H9 (cell line): ENCODE measurements around the gene ASAP3. TPM values are rescaled to one million over a fixed set of nuclear protein-coding genes. Genes with fewer than 3 reads are reported as not detected.

Source experiments
- DNase-seq: peaks from one replicate; pipeline ENCODE4 v3.0.0-alpha.2; 2017
- H2AFZ ChIP-seq: one replicate; pipeline ENCODE4 v1.6.1; 2013; ENCODE audit warnings: mild to moderate bottlenecking, low read length, control low read depth, moderate library complexity
- H2AK5ac ChIP-seq: 2 replicates; pipeline ENCODE4 v1.6.1; 2013; ENCODE audit warnings: low read length, control low read depth, mixed read lengths; ENCODE audit not compliant: insufficient read length
- H2BK120ac ChIP-seq: one replicate; pipeline ENCODE4 v1.6.1; 2013; ENCODE audit warnings: low read depth, mild to moderate bottlenecking, low read length, control low read depth, inconsistent platforms; ENCODE audit not compliant: poor library complexity, severe bottlenecking
- H2BK12ac ChIP-seq: 2 replicates; pipeline ENCODE4 v1.6.1; 2013; ENCODE audit warnings: low read length, control low read depth, mixed read lengths, low read depth; ENCODE audit not compliant: insufficient read length
- H2BK15ac ChIP-seq: 2 replicates; pipeline ENCODE4 v1.6.1; 2013; ENCODE audit warnings: low read depth, low read length, control low read depth
- H2BK20ac ChIP-seq: one replicate; pipeline ENCODE4 v1.6.1; 2013; ENCODE audit warnings: low read depth, mild to moderate bottlenecking, low read length, control low read depth, inconsistent platforms; ENCODE audit not compliant: poor library complexity, severe bottlenecking
- H2BK5ac ChIP-seq: 2 replicates; pipeline ENCODE4 v1.6.1; 2013; ENCODE audit warnings: low read length, control low read depth, mixed read lengths; ENCODE audit not compliant: insufficient read length
- H3K14ac ChIP-seq: 2 replicates; pipeline ENCODE4 v1.6.1; 2013; ENCODE audit warnings: low read length, control low read depth; ENCODE audit not compliant: insufficient read depth
- H3K18ac ChIP-seq: 2 replicates; pipeline ENCODE4 v1.6.1; 2013; ENCODE audit warnings: low read depth, mild to moderate bottlenecking, mixed read lengths, low read length, control low read depth; ENCODE audit not compliant: insufficient read length
- H3K23ac ChIP-seq: 2 replicates; pipeline ENCODE4 v1.6.1; 2013; ENCODE audit warnings: low read length, control low read depth, mixed read lengths, low read depth; ENCODE audit not compliant: insufficient read length
- H3K23me2 ChIP-seq: 2 replicates; pipeline ENCODE4 v1.6.1; 2013; ENCODE audit warnings: low read depth, mild to moderate bottlenecking, mixed read lengths, low read length, control low read depth; ENCODE audit not compliant: insufficient read length, poor library complexity, severe bottlenecking
- H3K27ac ChIP-seq: 2 replicates; pipeline ENCODE4 v1.5.1; 2013; ENCODE audit warnings: low read length, control low read depth, mixed read lengths, low read depth; ENCODE audit not compliant: insufficient read length
- H3K27me3 ChIP-seq: 2 replicates; pipeline ENCODE4 v1.6.1; 2013; ENCODE audit warnings: low read length, control low read depth, inconsistent platforms; ENCODE audit not compliant: insufficient read depth
- H3K4ac ChIP-seq: 2 replicates; pipeline ENCODE4 v1.6.1; 2013; ENCODE audit warnings: low read depth, mild to moderate bottlenecking, control low read depth, inconsistent platforms, low read length, moderate library complexity
- H3K4me1 ChIP-seq: 2 replicates; pipeline ENCODE4 v1.6.1; 2013; ENCODE audit warnings: low read length, control low read depth, inconsistent platforms; ENCODE audit not compliant: insufficient read depth
- H3K4me2 ChIP-seq: 2 replicates; pipeline ENCODE4 v1.6.1; 2013; ENCODE audit warnings: low read length, control low read depth, mixed read lengths; ENCODE audit not compliant: insufficient read length, insufficient read depth
- H3K56ac ChIP-seq: 2 replicates; pipeline ENCODE4 v1.6.1; 2013; ENCODE audit warnings: low read depth, mild to moderate bottlenecking, mixed read lengths, low read length, control low read depth; ENCODE audit not compliant: insufficient read length
- H3K79me1 ChIP-seq: 2 replicates; pipeline ENCODE4 v1.6.1; 2013; ENCODE audit warnings: low read depth, mild to moderate bottlenecking, moderate library complexity, low read length, control low read depth, inconsistent platforms; ENCODE audit not compliant: insufficient read depth, poor library complexity, severe bottlenecking
- H3K79me2 ChIP-seq: 2 replicates; pipeline ENCODE4 v1.6.1; 2013; ENCODE audit warnings: low read length, control low read depth, inconsistent platforms; ENCODE audit not compliant: insufficient read depth
- H3K9ac ChIP-seq: 2 replicates; pipeline ENCODE4 v1.6.1; 2013; ENCODE audit warnings: low read length, control low read depth, mixed read lengths; ENCODE audit not compliant: insufficient read length; ENCODE audit errors: extremely low read depth
- H3K9me3 ChIP-seq: one replicate; pipeline ENCODE4 v1.6.1; 2013; ENCODE audit warnings: low read depth, low read length, inconsistent platforms; ENCODE audit not compliant: control insufficient read depth
- H3T11ph ChIP-seq: one replicate; pipeline ENCODE4 v1.6.1; 2013; ENCODE audit warnings: mild to moderate bottlenecking, low read length, control low read depth, inconsistent platforms
- H4K20me1 ChIP-seq: one replicate; pipeline ENCODE4 v1.6.1; 2013; ENCODE audit not compliant: control insufficient read depth, insufficient read length, insufficient read depth
- H4K5ac ChIP-seq: 2 replicates; pipeline ENCODE4 v1.6.1; 2013; ENCODE audit warnings: low read depth, mild to moderate bottlenecking, mixed read lengths, low read length, control low read depth; ENCODE audit not compliant: insufficient read length
- H4K8ac ChIP-seq: replicated peaks from 2 replicates; pipeline ENCODE4 v1.6.1; 2013; ENCODE audit warnings: low read length, control low read depth, mixed read lengths, low read depth; ENCODE audit not compliant: insufficient read length
- H4K91ac ChIP-seq: 2 replicates; pipeline ENCODE4 v1.6.1; 2013; ENCODE audit warnings: low read depth, mild to moderate bottlenecking, moderate library complexity, mixed read lengths, low read length, control low read depth; ENCODE audit not compliant: insufficient read length
- H3K27ac Mint-ChIP-seq, 3 experiments: 2 replicates in 2 of 3; 3 replicates in 1 of 3; pipeline ENCODE4 v1.8.0; 2020 to 2021; ENCODE audit warnings: mixed read lengths in 3 of 3, mild to moderate bottlenecking in 1 of 3, moderate library complexity in 1 of 3
- H3K27me3 Mint-ChIP-seq: 2 replicates; pipeline ENCODE4 v1.8.0; 2021; ENCODE audit warnings: low read depth, mild to moderate bottlenecking, moderate library complexity, mixed read lengths
- H3K36me3 Mint-ChIP-seq, 3 experiments: 2 replicates in 2 of 3; 3 replicates in 1 of 3; pipeline ENCODE4 v1.8.0; 2020 to 2021; ENCODE audit warnings: low read depth in 3 of 3, mixed read lengths in 3 of 3; ENCODE audit not compliant: insufficient read depth in 1 of 3
- H3K4me1 Mint-ChIP-seq, 2 experiments: 2 replicates each; pipeline ENCODE4 v1.8.0; 2020; ENCODE audit warnings: mixed read lengths in 2 of 2
- H3K4me3 Mint-ChIP-seq, 2 experiments: 2 replicates in 1 of 2; 3 replicates in 1 of 2; pipeline ENCODE4 v1.8.0; 2020 to 2021; ENCODE audit warnings: mild to moderate bottlenecking in 2 of 2, mixed read lengths in 2 of 2, moderate library complexity in 1 of 2
- H3K9me3 Mint-ChIP-seq, 2 experiments: 2 replicates in 1 of 2; 3 replicates in 1 of 2; pipeline ENCODE4 v1.8.0; 2020; ENCODE audit warnings: mild to moderate bottlenecking in 2 of 2, mixed read lengths in 2 of 2, moderate library complexity in 1 of 2
- WGBS: extraction: QIAGEN DNeasy Blood & Tissue Kit; methylation state at CpG from one replicate; pipeline ENCODE4 v1.1.7; 2013; ENCODE audit warnings: missing lambda C conversion rate, low lambda C conversion rate, mixed read lengths; ENCODE audit not compliant: insufficient read length; ENCODE audit errors: extremely low coverage; 5-methylcytosine and 5-hydroxymethylcytosine counted together
- total RNA-seq: library from RNA; stranded (reverse); gene quantifications from 2 replicates; pipeline ENCODE4 v1.2.1, GENCODE V29; 2021
- TF ChIP-seq, protein P1 (sequence below): fragments of 200-600 bp; sonication (generic); conservative IDR thresholded peaks from 3 replicates; pipeline ENCODE4 v1.8.0; 2021; ENCODE audit warnings: antibody characterized with exemption, mild to moderate bottlenecking

Gene ASAP3
- total RNA-seq, 1 experiment from 2014 or later = 26.7 TPM

DNA sequence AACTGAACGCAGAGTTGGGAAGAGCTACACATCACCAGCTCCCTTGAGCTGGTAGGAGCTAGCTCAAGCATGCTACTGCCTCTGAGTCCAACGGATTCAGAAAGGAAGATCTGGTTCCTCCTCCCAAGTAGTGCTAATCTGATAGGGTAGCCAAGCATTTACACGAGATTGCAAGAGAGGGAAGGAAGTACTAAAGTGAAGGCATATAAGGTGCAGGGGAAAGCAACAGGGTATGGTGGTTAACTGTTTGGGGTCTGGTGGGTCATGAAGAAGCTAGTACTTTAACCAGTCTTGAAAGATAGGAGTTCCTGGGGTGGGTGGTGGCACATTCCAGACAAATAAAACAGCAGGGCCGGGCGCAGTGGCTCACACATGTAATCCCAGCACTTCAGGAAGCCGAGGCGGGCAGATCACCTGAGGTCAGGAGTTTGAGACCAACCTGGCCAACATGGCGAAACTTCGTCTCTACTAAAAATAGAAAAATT is 94.1 kb downstream of the ASAP3 start:
- Histone ChIP-seq H4K20me1 (no peaks in the 10 kb centered on the region), H3T11ph (no peak overlapping the region), H3K9me3 (peaks cover 7% of the 10 kb centered on the region), H2BK5ac (no peak overlapping the region), H3K56ac (no peak overlapping the region), H3K79me2 (no peaks in the 10 kb centered on the region), H2BK20ac (no peak overlapping the region), H3K14ac (no peak overlapping the region), H3K27ac (no peak overlapping the region), H3K23ac (no peak overlapping the region), H2BK120ac (no peak overlapping the region), H3K4ac (no peak overlapping the region), H4K91ac (no peak overlapping the region), H4K5ac (no peak overlapping the region), H2AK5ac (no peak overlapping the region), H3K18ac (no peak overlapping the region), H3K4me2 (no peak overlapping the region), H3K23me2 (no peaks in the 10 kb centered on the region), H2BK12ac (no peak overlapping the region), H3K4me1 (no peaks in the 10 kb centered on the region; the same call in 1 of the 2 replicates), H3K79me1 (no peaks in the 10 kb centered on the region), H2BK15ac (no peak overlapping the region), H3K27me3 (peaks cover 34% of the 10 kb centered on the region), H3K9ac (no peak overlapping the region), H2AFZ (no peak overlapping the region), H4K8ac (no peak overlapping the region)
- Mint-ChIP-seq H3K4me1 (peaks cover 7 to 11% of the 10 kb centered on the region in 2 experiments), H3K4me3 (no peak overlapping the region; a peak in 1 of 5 replicates), H3K36me3 (no peaks in the 10 kb centered on the region), H3K27ac (no peak overlapping the region), H3K27me3 (no peaks in the 10 kb centered on the region), H3K9me3 (peaks cover 0 to 3% of the 10 kb centered on the region in 2 experiments; a peak in 1 of 5 replicates)
- TF ChIP-seq, protein P1, sequence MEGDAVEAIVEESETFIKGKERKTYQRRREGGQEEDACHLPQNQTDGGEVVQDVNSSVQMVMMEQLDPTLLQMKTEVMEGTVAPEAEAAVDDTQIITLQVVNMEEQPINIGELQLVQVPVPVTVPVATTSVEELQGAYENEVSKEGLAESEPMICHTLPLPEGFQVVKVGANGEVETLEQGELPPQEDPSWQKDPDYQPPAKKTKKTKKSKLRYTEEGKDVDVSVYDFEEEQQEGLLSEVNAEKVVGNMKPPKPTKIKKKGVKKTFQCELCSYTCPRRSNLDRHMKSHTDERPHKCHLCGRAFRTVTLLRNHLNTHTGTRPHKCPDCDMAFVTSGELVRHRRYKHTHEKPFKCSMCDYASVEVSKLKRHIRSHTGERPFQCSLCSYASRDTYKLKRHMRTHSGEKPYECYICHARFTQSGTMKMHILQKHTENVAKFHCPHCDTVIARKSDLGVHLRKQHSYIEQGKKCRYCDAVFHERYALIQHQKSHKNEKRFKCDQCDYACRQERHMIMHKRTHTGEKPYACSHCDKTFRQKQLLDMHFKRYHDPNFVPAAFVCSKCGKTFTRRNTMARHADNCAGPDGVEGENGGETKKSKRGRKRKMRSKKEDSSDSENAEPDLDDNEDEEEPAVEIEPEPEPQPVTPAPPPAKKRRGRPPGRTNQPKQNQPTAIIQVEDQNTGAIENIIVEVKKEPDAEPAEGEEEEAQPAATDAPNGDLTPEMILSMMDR = no peak
- WGBS = no CpG with 5 or more reads among the region's 9 CpGs
- no peak for DNase-seq
